DMS 273 (cell line): ENCODE data around the gene DENND6A.

Experiments
- DNase-seq: peaks from one replicate; lab custom pipeline; 2025; ENCODE audit not compliant: unreplicated experiment; lab: John Stamatoyannopoulos, UW

Gene DENND6A

GRCh38 chr3:57575966-57576626 lies 116.8 kb downstream of the DENND6A start:
- DNase-seq, result no peak
